Thymus (tissue), 11 donors: ENCODE measurements around the gene MRPS27. TPM values are rescaled to one million over a fixed set of nuclear protein-coding genes. Genes with fewer than 3 reads are reported as not detected.

Source experiments
- DNase-seq, 9 donors: peaks; one replicate each; pipeline ENCODE4 v3.0.0-alpha.2; 2013; ENCODE audit warnings: low spot score in 9 of 9, low read depth in 6 of 9, missing footprints in 1 of 9
- H3K27ac ChIP-seq, 2 donors: one replicate each; pipeline ENCODE4 v1.5.1; 2013; ENCODE audit warnings: control low read depth in 1 of 2, low read depth in 1 of 2, low read length in 1 of 2, mild to moderate bottlenecking in 1 of 2, moderate library complexity in 1 of 2
- H3K27me3 ChIP-seq, 2 donors: one replicate each; pipeline ENCODE4 v1.5.1; 2013; ENCODE audit warnings: low read length in 1 of 2; ENCODE audit not compliant: control insufficient read depth in 2 of 2, insufficient read depth in 1 of 2
- H3K36me3 ChIP-seq, 2 donors: one replicate each; pipeline ENCODE4 v1.5.1; 2013; ENCODE audit warnings: low read length in 1 of 2, mild to moderate bottlenecking in 1 of 2, moderate library complexity in 1 of 2; ENCODE audit not compliant: control insufficient read depth in 2 of 2, insufficient read depth in 2 of 2
- H3K4me1 ChIP-seq, 2 donors: one replicate each; pipeline ENCODE4 v1.5.1; 2013; ENCODE audit warnings: low read length in 2 of 2; ENCODE audit not compliant: control insufficient read depth in 2 of 2, insufficient read depth in 2 of 2
- H3K4me3 ChIP-seq, 2 donors: one replicate each; pipeline ENCODE4 v1.5.1; 2013; ENCODE audit warnings: low read length in 2 of 2, control low read depth in 1 of 2, mild to moderate bottlenecking in 1 of 2
- H3K9me3 ChIP-seq, 2 donors: one replicate each; pipeline ENCODE4 v1.5.1; 2013; ENCODE audit warnings: low read length in 1 of 2, mild to moderate bottlenecking in 1 of 2; ENCODE audit not compliant: control insufficient read depth in 2 of 2, insufficient read depth in 1 of 2
- WGBS: extraction: QIAGEN DNeasy Blood & Tissue Kit; methylation state at CpG from one replicate; pipeline ENCODE4 v1.1.7; 2013; 5-methylcytosine and 5-hydroxymethylcytosine counted together
- polyA plus RNA-seq: library from polyadenylated mRNA; stranded (reverse); fragments of 200-250 nt; gene quantifications from one replicate; pipeline ENCODE4 v1.2.3, GENCODE V29; 2013
- total RNA-seq: library from RNA; stranded (reverse); fragments of 120-200 nt; gene quantifications from one replicate; pipeline ENCODE4 v1.2.4, GENCODE V29; 2013
- donor health status: healthy.

The MRPS27 gene
- total and polyA plus RNA-seq, 2 donors = 27.9 to 46.0 TPM

DNA sequence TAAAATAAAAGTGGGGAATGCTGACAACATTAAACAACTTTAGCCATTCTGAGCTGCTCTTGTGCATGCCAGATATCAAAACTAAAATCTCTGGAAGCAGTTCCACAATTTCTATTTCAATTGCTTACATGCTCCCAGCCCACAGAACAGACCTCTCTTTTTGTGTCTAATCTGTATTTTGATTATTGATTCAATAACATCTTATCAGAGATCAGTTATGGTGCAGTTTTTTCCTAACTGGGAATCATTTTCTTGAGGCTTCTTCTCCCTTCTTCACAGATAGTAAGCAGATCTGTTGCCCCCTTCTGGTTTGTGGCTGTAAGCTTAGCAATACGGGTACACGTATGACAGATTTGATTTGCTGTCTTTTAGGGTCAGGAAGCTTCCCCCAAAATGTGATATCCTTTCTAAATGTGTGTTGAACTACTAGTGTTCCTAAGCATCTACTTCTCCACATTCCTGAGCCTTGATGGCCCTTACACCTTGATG lies 39.4 kb downstream of the MRPS27 start:
- DNase-seq = peak in 2 of 9 donors; percentile 0 to 11
- no peaks in the 10 kb centered on the region for H3K4me1 ChIP-seq
- no peaks in the 10 kb centered on the region for H3K27me3 ChIP-seq
- no peak overlapping the region for H3K4me3 ChIP-seq
- 92% methylated on average over 2 of the region's 2 CpGs for WGBS
- H3K27ac ChIP-seq = no peak overlapping the region
- H3K36me3 ChIP-seq = peaks cover 0 to 12% of the 10 kb centered on the region in 2 donors
- H3K9me3 ChIP-seq = no peaks in the 10 kb centered on the region

GRCh38 chr5:72276219-72276752 lies 43.8 kb downstream of the MRPS27 start:
- Histone ChIP-seq H3K36me3 (peaks cover 0 to 10% of the 10 kb centered on the region in 2 donors), H3K9me3 (no peaks in the 10 kb centered on the region), H3K4me1 (no peaks in the 10 kb centered on the region), H3K27me3 (no peaks in the 10 kb centered on the region), H3K27ac (no peak overlapping the region), H3K4me3 (no peak overlapping the region)
- no peak for DNase-seq
- over 99% methylated on average over 3 of the region's 3 CpGs for WGBS

- WGBS = 98% methylated on average over 7 of the region's 7 CpGs
- H3K27ac ChIP-seq = no peak overlapping the region
These were observed 46.5 kb downstream of the MRPS27 start for GRCh38 chr5:72273547-72273946.

GRCh38 chr5:72272398-72272797 lies 47.6 kb downstream of the MRPS27 start:
- 97% methylated on average over 4 of the region's 4 CpGs for WGBS
- Histone ChIP-seq H3K27ac (no peak overlapping the region), H3K9me3 (no peaks in the 10 kb centered on the region), H3K27me3 (no peaks in the 10 kb centered on the region), H3K4me3 (no peak overlapping the region), H3K4me1 (no peaks in the 10 kb centered on the region), H3K36me3 (peaks cover 0 to 8% of the 10 kb centered on the region in 2 donors)
- DNase-seq = no peak

More at GRCh38 chr5:72273547-72273946, 46.5 kb downstream of the MRPS27 start:
- H3K4me3 ChIP-seq = no peak overlapping the region
- no peaks in the 10 kb centered on the region for H3K4me1 ChIP-seq
- H3K27me3 ChIP-seq = no peaks in the 10 kb centered on the region
- H3K9me3 ChIP-seq = no peaks in the 10 kb centered on the region
- DNase-seq = no peak
- peaks cover 0 to 10% of the 10 kb centered on the region in 2 donors for H3K36me3 ChIP-seq

DNA sequence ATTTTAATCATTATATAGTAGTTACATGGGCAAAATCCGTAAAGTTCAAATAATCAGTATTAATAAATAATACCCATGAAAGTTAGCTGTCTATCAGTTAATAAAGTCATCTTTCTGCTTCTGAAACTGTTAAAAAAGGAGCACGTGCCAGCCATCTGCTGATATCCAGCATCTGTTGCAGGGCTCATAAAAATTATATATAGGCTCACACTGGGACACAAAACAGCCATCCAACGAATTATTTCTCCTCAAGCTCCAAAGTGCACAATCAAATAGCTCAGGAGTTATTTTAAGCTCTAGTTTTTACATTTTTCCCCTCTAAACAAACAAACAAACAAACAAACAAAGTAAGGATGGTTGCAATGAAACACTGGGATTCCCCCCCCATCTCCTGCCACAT lies 48.3 kb downstream of the MRPS27 start:
- 98% methylated on average over 3 of the region's 3 CpGs for WGBS
- DNase-seq = no peak
- Histone ChIP-seq H3K9me3 (no peaks in the 10 kb centered on the region), H3K27me3 (no peaks in the 10 kb centered on the region), H3K36me3 (peaks cover 0 to 8% of the 10 kb centered on the region in 2 donors), H3K4me3 (no peak overlapping the region), H3K27ac (no peak overlapping the region), H3K4me1 (no peaks in the 10 kb centered on the region)

GRCh38 chr5:72270037-72270436 lies 50.0 kb downstream of the MRPS27 start:
- Histone ChIP-seq H3K9me3 (no peaks in the 10 kb centered on the region), H3K36me3 (peaks cover 0 to 8% of the 10 kb centered on the region in 2 donors), H3K4me1 (no peaks in the 10 kb centered on the region), H3K27me3 (no peaks in the 10 kb centered on the region), H3K4me3 (no peak overlapping the region), H3K27ac (no peak overlapping the region)
- DNase-seq = no peak
- 97% methylated on average over 4 of the region's 4 CpGs for WGBS

GRCh38 chr5:72269411-72269780 lies 50.6 kb downstream of the MRPS27 start:
- no peak for DNase-seq
- Histone ChIP-seq H3K36me3 (peaks cover 0 to 4% of the 10 kb centered on the region in 2 donors), H3K9me3 (no peaks in the 10 kb centered on the region), H3K4me3 (no peak overlapping the region), H3K4me1 (no peaks in the 10 kb centered on the region), H3K27ac (no peak overlapping the region), H3K27me3 (no peaks in the 10 kb centered on the region)
- 99% methylated on average over 1 of the region's 1 CpG for WGBS

DNA sequence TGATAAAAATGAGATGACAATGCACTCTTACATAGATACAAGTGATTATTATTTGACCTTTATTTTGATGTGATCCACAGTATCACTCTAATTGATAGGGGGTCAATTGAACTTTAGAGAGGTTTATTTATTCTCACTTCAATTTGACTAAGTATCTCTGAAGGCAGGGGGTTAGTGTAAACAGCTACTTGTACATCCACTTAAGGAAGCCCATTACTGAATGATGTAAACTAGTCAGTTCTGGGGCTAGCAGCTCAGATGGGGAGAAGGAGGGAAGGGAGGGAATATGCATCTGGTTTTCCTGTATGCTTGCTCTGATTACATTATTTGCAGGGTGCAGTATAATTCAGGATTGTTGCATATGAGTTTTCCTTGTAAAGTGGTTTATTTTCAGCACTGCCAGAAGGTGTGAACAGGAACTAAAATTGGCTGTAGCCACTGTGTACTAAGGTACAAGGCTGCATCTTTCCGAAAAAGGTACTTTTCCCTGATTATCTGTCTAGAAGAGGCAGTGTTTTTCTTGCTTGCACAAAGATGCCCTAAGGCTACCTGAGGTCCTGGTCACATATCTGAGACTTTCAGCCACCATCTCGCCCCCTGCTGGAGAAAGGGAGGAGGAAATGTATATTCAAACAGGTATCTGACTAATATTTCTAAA lies 51.2 kb downstream of the MRPS27 start:
- WGBS = 83% methylated on average over 2 of the region's 2 CpGs
- Histone ChIP-seq H3K9me3 (no peaks in the 10 kb centered on the region), H3K27ac (no peak overlapping the region), H3K4me1 (no peaks in the 10 kb centered on the region), H3K27me3 (no peaks in the 10 kb centered on the region), H3K36me3 (peaks cover 0 to 4% of the 10 kb centered on the region in 2 donors), H3K4me3 (no peak overlapping the region)
- DNase-seq = peak in 7 of 9 donors; percentile 6 to 43 (median 10)

- WGBS = 95% methylated on average over 2 of the region's 2 CpGs
- no peak for DNase-seq
- Histone ChIP-seq H3K4me1 (no peaks in the 10 kb centered on the region), H3K4me3 (no peak overlapping the region), H3K36me3 (peaks cover 0 to 4% of the 10 kb centered on the region in 2 donors), H3K27me3 (no peaks in the 10 kb centered on the region), H3K9me3 (no peaks in the 10 kb centered on the region), H3K27ac (no peak overlapping the region)
These were observed 51.8 kb downstream of the MRPS27 start for GRCh38 chr5:72268260-72268659.
